Esophagus squamous epithelium (tissue), 5 donors: Measurements from ENCODE around the gene TTC24. TPM values are rescaled to one million over a fixed set of nuclear protein-coding genes. Genes with fewer than 3 reads are reported as not detected.

Source experiments
- DNase-seq: peaks from one replicate; lab custom pipeline; 2025; lab: John Stamatoyannopoulos, UW
- H3K27ac ChIP-seq, 4 donors: fragments of 200-600 bp; sonication (generic); one replicate each; pipeline ENCODE4 v1.5.1; 2016 to 2019; ENCODE audit warnings: mild to moderate bottlenecking in 1 of 4
- H3K27me3 ChIP-seq, 4 donors: fragments of 200-600 bp; sonication (generic); 1 replicate in 3 of 4; 2 replicates in 1 of 4; pipeline versions ENCODE4 v1.5.1 to v1.6.0; 2017 to 2021; ENCODE audit warnings: antibody characterized with exemption in 1 of 4
- H3K36me3 ChIP-seq, 3 donors: fragments of 200-600 bp; sonication (generic); one replicate each; pipeline ENCODE4 v1.5.1; 2016 to 2019
- H3K4me1 ChIP-seq, 3 donors: fragments of 200-600 bp; sonication (generic); one replicate each; pipeline ENCODE4 v1.5.1; 2017 to 2019
- H3K4me3 ChIP-seq, 4 donors: fragments of 200-600 bp; sonication (generic); 1 replicate in 3 of 4; 2 replicates in 1 of 4; pipeline ENCODE4 v1.5.1; 2016 to 2019; ENCODE audit warnings: mild to moderate bottlenecking in 2 of 4, moderate library complexity in 1 of 4
- H3K9me3 ChIP-seq, 3 donors: fragments of 200-600 bp; sonication (generic); one replicate each; pipeline ENCODE4 v1.5.1; 2016 to 2019
- CTCF ChIP-seq, 6 experiments: fragments of 450-650 bp in 4 of 6; fragments of 200-600 bp in 2 of 6; sonication (generic) in 2 of 6; IDR thresholded peaks; one replicate each; pipeline ENCODE4 v1.5.1; 2016 to 2019; ENCODE audit warnings: antibody characterized with exemption in 6 of 6, mild to moderate bottlenecking in 4 of 6, moderate library complexity in 4 of 6
- POLR2A ChIP-seq, 4 donors: fragments of 450-650 bp; IDR thresholded peaks; one replicate each; pipeline ENCODE4 v1.6.1; 2017; ENCODE audit warnings: antibody characterized with exemption in 4 of 4, mild to moderate bottlenecking in 4 of 4, moderate library complexity in 3 of 4
- WGBS, 2 donors: methylation state at CpG; one replicate each; pipeline ENCODE4 v1.1.5; 2018; 5-methylcytosine and 5-hydroxymethylcytosine counted together
- intact Hi-C: fragments of 100-400 bp; cut with DNase I; formaldehyde crosslinking; loops from one replicate; pipeline ENCODE4 v1.15.0; 2022
- total RNA-seq, 4 donors: library from RNA; depleted of rRNA; stranded (reverse); fragments of >200 nt; gene quantifications; one replicate each; pipeline ENCODE4 v1.1.0, GENCODE V29; 2016
- donor health status: DM: yes; HTN: yes; CAD: no.

TTC24 gene
- total RNA-seq, 4 donors from 2014 or later = not detected

- WGBS, 2 donors = 76% methylated on average over 8 of the region's 8 CpGs; no CpG with 5 or more reads in 1 of the 2 donors
Observed at GRCh38 chr1:156593661-156593989, 14.1 kb downstream of the TTC24 start.

GRCh38 chr1:156594190-156594589 lies 14.7 kb downstream of the TTC24 start:
- DNase-seq = no peak
- TF ChIP-seq POLR2A (IDR thresholded peaks at IDR 0.05) = no peak
- no peak for TF ChIP-seq CTCF (IDR thresholded peaks at IDR 0.05)
- H3K4me1 ChIP-seq = peaks cover 5 to 24% (median 15%) of the 10 kb centered on the region in 3 donors
- 70 to 79% methylated on average over 3 of the region's 3 CpGs for WGBS, 2 donors
- no peak overlapping the region for H3K27ac ChIP-seq
- H3K27me3 ChIP-seq = no peaks in the 10 kb centered on the region
- H3K4me3 ChIP-seq = no peak overlapping the region
- intact Hi-C loops = no loop called here
- peaks cover 7 to 65% (median 9%) of the 10 kb centered on the region in 3 donors for H3K36me3 ChIP-seq
- H3K9me3 ChIP-seq = no peaks in the 10 kb centered on the region

More at GRCh38 chr1:156593661-156593989, 14.1 kb downstream of the TTC24 start:
- Histone ChIP-seq H3K27me3 (no peaks in the 10 kb centered on the region), H3K4me1 (peaks cover 5 to 24% (median 15%) of the 10 kb centered on the region in 3 donors), H3K9me3 (no peaks in the 10 kb centered on the region), H3K4me3 (no peak overlapping the region), H3K27ac (no peak overlapping the region), H3K36me3 (peaks cover 7 to 59% (median 9%) of the 10 kb centered on the region in 3 donors)
- intact Hi-C loops = no loop called here
- no peak for TF ChIP-seq POLR2A (IDR thresholded peaks at IDR 0.05)
- no peak for DNase-seq

GRCh38 chr1:156595016-156595415 lies 15.5 kb downstream of the TTC24 start:
- intact Hi-C loops = no loop called here
- H3K4me3 ChIP-seq = no peak overlapping the region
- H3K9me3 ChIP-seq = no peaks in the 10 kb centered on the region
- no peaks in the 10 kb centered on the region for H3K27me3 ChIP-seq
- DNase-seq = no peak
- TF ChIP-seq CTCF (IDR thresholded peaks at IDR 0.05) (no peak), POLR2A (IDR thresholded peaks at IDR 0.05) (no peak)
- no peak overlapping the region for H3K27ac ChIP-seq
- 78 to 83% methylated on average over 2 of the region's 2 CpGs for WGBS, 2 donors
- peaks cover 6 to 30% (median 20%) of the 10 kb centered on the region in 3 donors for H3K4me1 ChIP-seq
- peaks cover 7 to 70% (median 9%) of the 10 kb centered on the region in 3 donors for H3K36me3 ChIP-seq

- no peak for DNase-seq
- intact Hi-C loops = no loop called here
- peaks cover 7 to 70% (median 9%) of the 10 kb centered on the region in 3 donors for H3K36me3 ChIP-seq
Observed at GRCh38 chr1:156596426-156596825, 16.9 kb downstream of the TTC24 start.

GRCh38 chr1:156598125-156598524 lies 18.6 kb downstream of the TTC24 start:
- Histone ChIP-seq H3K4me1 (peaks cover 17 to 33% (median 25%) of the 10 kb centered on the region in 3 donors), H3K27ac (no peak overlapping the region), H3K9me3 (no peaks in the 10 kb centered on the region), H3K4me3 (no peak overlapping the region), H3K27me3 (no peaks in the 10 kb centered on the region), H3K36me3 (peaks cover 7 to 65% (median 9%) of the 10 kb centered on the region in 3 donors)
- intact Hi-C loops = no loop called here
- WGBS, 2 donors = 83 to 85% methylated on average over 3 to 5 of the region's 5 CpGs
- DNase-seq = no peak
- TF ChIP-seq CTCF (IDR thresholded peaks at IDR 0.05) = no peak
- TF ChIP-seq POLR2A (IDR thresholded peaks at IDR 0.05) = no peak

More at GRCh38 chr1:156596426-156596825, 16.9 kb downstream of the TTC24 start:
- WGBS, 2 donors = 95% methylated on average over 2 of the region's 3 CpGs; no CpG with 5 or more reads in 1 of the 2 donors
- Histone ChIP-seq H3K27me3 (no peaks in the 10 kb centered on the region), H3K9me3 (no peaks in the 10 kb centered on the region), H3K4me3 (no peak overlapping the region), H3K4me1 (peaks cover 16 to 30% (median 24%) of the 10 kb centered on the region in 3 donors), H3K27ac (no peak overlapping the region)
- TF ChIP-seq CTCF (IDR thresholded peaks at IDR 0.05) = no peak
- TF ChIP-seq POLR2A (IDR thresholded peaks at IDR 0.05) = no peak
